ENCODE results near the gene SEC61A2.
A peak's percentile ranks its signal among the peaks of the same experiment; 100 is the strongest.
"Not testable (repeated sequence)": the region's sequence is repeated elsewhere in the genome, so short reads cannot be mapped to it uniquely, and the experiment has no call there.

Gene SEC61A2

GRCh38 chr10:12129222-12130111 is at the start of gene SEC61A2:
TSS of gene SEC61A2 (plus strand) at chr10:12129677. CDS start at chr10:12129788, 111 bp downstream.
- DNase-seq: peak; percentile 71

GRCh38 chr10:12081470-12081869 is 48.0 kb upstream of the SEC61A2 start:
- DNase-seq: no peak

- no peak for DNase-seq
These were observed 47.5 kb upstream of the SEC61A2 start for GRCh38 chr10:12081879-12082557.

GRCh38 chr10:12088919-12089318 is 40.6 kb upstream of the SEC61A2 start:
- no peak for DNase-seq

- no peak for DNase-seq
These were observed 38.1 kb upstream of the SEC61A2 start for GRCh38 chr10:12091421-12091820.

GRCh38 chr10:12097361-12097760 is 32.1 kb upstream of the SEC61A2 start:
- DNase-seq: not testable (repeated sequence)

- DNase-seq: no peak
These were observed 31.7 kb upstream of the SEC61A2 start for GRCh38 chr10:12097791-12098190.

GRCh38 chr10:12098966-12099365 is 30.5 kb upstream of the SEC61A2 start:
- DNase-seq: no peak

GRCh38 chr10:12103802-12104201 is 25.7 kb upstream of the SEC61A2 start:
- DNase-seq: no peak

GRCh38 chr10:12107781-12108180 is 21.7 kb upstream of the SEC61A2 start:
- no peak for DNase-seq

- no peak for DNase-seq
These were observed 20.2 kb upstream of the SEC61A2 start for GRCh38 chr10:12109286-12109685.

- DNase-seq: no peak
These were observed 17.9 kb upstream of the SEC61A2 start for GRCh38 chr10:12111528-12111927.

GRCh38 chr10:12113627-12114026 is 15.8 kb upstream of the SEC61A2 start:
- DNase-seq: no peak

- no peak for DNase-seq
These were observed 7.8 kb upstream of the SEC61A2 start for GRCh38 chr10:12121673-12122072.

GRCh38 chr10:12130237-12130872 is 878 bp downstream of the SEC61A2 start:
- peak; percentile 63 for DNase-seq

- no peak for DNase-seq
These were observed 6.2 kb downstream of the SEC61A2 start for GRCh38 chr10:12135631-12136030.

- no peak for DNase-seq
These were observed 10.6 kb downstream of the SEC61A2 start for GRCh38 chr10:12140038-12140437.

GRCh38 chr10:12144538-12144937 is 15.1 kb downstream of the SEC61A2 start:
- no peak for DNase-seq

GRCh38 chr10:12150163-12150562 is 20.7 kb downstream of the SEC61A2 start:
- DNase-seq: no peak

- no peak for DNase-seq
These were observed 25.0 kb downstream of the SEC61A2 start for GRCh38 chr10:12154516-12154915.

- no peak for DNase-seq
These were observed 27.1 kb downstream of the SEC61A2 start for GRCh38 chr10:12156367-12157123.

GRCh38 chr10:12158111-12158510 is 28.6 kb downstream of the SEC61A2 start:
- peak; percentile 63 for DNase-seq

GRCh38 chr10:12160664-12161063 is 31.2 kb downstream of the SEC61A2 start:
- no peak for DNase-seq
